ENCODE measurements around the gene OAS2.

OAS2 gene

GRCh38 chr12:113057565-113058485 lies 79.5 kb downstream of the OAS2 start:
- TF ChIP-seq, protein P1, sequence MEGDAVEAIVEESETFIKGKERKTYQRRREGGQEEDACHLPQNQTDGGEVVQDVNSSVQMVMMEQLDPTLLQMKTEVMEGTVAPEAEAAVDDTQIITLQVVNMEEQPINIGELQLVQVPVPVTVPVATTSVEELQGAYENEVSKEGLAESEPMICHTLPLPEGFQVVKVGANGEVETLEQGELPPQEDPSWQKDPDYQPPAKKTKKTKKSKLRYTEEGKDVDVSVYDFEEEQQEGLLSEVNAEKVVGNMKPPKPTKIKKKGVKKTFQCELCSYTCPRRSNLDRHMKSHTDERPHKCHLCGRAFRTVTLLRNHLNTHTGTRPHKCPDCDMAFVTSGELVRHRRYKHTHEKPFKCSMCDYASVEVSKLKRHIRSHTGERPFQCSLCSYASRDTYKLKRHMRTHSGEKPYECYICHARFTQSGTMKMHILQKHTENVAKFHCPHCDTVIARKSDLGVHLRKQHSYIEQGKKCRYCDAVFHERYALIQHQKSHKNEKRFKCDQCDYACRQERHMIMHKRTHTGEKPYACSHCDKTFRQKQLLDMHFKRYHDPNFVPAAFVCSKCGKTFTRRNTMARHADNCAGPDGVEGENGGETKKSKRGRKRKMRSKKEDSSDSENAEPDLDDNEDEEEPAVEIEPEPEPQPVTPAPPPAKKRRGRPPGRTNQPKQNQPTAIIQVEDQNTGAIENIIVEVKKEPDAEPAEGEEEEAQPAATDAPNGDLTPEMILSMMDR (IDR thresholded peaks at IDR 0.05): no peak

GRCh38 chr12:113058553-113058952 lies 80.2 kb downstream of the OAS2 start:
- TF ChIP-seq, protein P1 (IDR thresholded peaks at IDR 0.05): no peak

- TF ChIP-seq, protein P1 (IDR thresholded peaks at IDR 0.05): no peak
Measured at GRCh38 chr12:113059071-113059595, 80.8 kb downstream of the OAS2 start.

DNA sequence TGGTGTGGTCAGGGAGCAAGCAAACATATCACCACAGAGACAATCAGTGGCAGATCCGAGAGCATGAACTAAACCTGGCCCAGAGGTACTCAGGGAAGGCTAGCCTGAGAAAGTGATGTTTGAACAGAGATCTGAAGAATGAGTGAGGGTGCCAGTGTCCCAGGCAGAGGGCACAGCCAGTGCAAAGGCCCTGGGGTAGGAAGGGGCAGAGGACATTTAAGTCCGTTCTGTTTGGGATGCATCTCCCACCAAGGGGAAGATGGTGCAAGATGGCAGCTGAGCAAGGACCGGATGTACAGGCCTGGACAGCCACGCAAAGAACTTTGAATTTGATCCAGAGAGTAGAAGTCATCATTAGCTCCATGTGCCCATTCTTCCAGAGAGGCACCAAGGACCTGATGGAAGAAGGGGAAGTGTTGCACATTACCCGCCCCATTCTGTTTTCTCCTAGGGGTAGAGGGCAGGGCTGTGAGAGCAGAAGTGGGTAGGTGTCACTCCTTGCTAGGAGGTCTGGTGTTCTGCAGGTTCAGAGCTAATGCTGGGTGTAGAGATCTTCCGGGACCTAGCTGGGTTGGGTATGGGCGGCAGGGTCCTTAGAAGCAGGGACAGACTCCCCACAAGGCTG lies 82.1 kb downstream of the OAS2 start:
- TF ChIP-seq, protein P1 (IDR thresholded peaks at IDR 0.05): no peak

- TF ChIP-seq, protein P1 (IDR thresholded peaks at IDR 0.05): no peak
Measured at GRCh38 chr12:113061061-113061694, 82.9 kb downstream of the OAS2 start.
